ENCODE data around the gene APBA2.

DNA sequence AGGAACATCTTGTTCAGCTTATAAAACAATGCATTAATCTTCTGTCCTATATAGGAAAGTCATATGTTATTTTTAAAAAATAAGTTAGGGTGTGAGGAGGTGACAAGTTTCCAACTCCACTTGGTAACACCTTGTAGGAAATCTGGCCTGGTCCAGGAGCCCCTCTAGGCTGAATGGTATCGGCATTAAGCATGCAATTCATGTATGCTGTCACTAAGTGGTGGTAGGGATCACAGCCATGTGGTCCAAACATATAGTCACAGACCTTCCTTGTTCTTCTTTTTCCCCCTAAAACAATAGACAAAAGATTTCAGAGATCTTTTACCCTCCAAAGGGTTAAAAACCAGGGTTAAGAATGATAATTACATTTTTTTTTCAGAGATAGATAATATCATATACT, 4.2 kb upstream of the APBA2 start:
- TF ChIP-seq, protein P1, sequence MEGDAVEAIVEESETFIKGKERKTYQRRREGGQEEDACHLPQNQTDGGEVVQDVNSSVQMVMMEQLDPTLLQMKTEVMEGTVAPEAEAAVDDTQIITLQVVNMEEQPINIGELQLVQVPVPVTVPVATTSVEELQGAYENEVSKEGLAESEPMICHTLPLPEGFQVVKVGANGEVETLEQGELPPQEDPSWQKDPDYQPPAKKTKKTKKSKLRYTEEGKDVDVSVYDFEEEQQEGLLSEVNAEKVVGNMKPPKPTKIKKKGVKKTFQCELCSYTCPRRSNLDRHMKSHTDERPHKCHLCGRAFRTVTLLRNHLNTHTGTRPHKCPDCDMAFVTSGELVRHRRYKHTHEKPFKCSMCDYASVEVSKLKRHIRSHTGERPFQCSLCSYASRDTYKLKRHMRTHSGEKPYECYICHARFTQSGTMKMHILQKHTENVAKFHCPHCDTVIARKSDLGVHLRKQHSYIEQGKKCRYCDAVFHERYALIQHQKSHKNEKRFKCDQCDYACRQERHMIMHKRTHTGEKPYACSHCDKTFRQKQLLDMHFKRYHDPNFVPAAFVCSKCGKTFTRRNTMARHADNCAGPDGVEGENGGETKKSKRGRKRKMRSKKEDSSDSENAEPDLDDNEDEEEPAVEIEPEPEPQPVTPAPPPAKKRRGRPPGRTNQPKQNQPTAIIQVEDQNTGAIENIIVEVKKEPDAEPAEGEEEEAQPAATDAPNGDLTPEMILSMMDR (IDR thresholded peaks at IDR 0.05) = no peak
- TF ChIP-seq POLR2A (IDR thresholded peaks at IDR 0.05; ENCODE audit: low read depth) (no peak), EP300 (IDR thresholded peaks at IDR 0.05) (no peak)
